ACHN (cell line): ENCODE results near the gene NCOA1.

ENCODE experiments used
- DNase-seq: peaks from one replicate; pipeline ENCODE4 v3.0.0-alpha.2; 2015
- in situ Hi-C: cut with HindIII; loops from 2 replicates; pipeline ENCODE4 v1.10.0; 2017; ENCODE audit warnings: low sequenced_read_pairs, low pct_ligation_motif_present, low pct_unique_long_range_greater_than_20kb

NCOA1 gene

GRCh38 chr2:24739354-24740025 is 248.4 kb downstream of the NCOA1 start:
- DNase-seq: no peak
- in situ Hi-C loops: no loop called here

GRCh38 chr2:24740142-24740541 is 249.1 kb downstream of the NCOA1 start:
- in situ Hi-C loops: no loop called here
- DNase-seq: no peak

DNA sequence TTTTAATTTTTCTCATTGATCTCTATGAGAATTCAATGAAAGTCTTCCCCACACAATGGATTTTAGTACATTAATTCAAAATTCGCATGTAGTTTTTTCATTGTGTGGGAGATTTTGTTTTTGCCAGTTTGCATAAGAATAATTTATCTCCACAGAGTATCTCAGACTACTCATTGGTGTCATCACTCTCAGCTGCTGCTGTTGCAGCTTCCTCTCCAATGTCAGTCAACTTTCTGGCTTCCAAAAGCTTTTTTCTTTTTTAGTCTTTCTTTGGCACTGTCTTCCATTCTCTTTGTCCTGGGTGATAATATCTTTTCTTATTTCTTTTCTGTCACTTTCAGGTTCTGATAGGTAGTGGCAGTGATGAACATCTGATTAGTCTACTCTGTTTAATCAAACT is 251.7 kb downstream of the NCOA1 start:
- no peak for DNase-seq
- in situ Hi-C loops: no loop called here

DNA sequence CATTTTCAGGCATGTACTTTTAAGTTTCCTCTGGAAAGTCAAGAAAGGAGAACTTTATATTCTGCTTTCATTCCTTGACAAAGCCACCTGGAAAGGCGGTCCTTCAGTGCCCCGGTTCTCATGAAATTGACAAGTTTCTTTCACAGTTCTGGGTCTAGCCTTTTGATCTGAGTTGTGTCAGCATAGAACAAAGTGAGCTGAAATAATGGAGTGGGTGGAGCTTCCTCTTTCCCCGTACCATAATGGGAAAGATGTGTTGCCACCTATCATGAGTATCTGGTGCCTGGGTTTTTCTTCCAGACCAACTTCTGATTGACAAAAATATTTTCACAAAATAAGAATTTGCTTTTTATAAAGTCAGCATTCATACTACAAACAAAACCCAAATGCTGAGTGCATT is 252.9 kb downstream of the NCOA1 start:
- in situ Hi-C loops: no loop called here
- no peak for DNase-seq

DNA sequence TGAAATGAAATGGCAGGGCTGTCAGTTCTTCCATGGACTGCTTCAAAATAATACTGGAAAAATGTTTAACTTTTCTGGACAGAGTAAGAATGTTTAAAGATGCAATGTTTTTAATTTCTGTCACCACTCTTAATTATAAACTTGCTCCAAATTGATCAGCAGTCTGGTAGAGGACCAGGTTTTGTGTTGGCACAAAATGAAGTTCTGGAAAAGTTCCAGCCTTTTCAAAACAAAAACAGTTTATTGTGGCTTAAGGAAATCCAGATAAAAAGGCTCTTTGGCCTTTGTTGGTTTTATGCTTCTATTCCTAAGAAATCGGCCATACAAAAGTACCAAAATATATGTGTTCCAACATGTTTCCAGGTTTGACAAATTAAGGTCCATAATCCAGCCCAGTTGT is 253.3 kb downstream of the NCOA1 start:
- in situ Hi-C loops: no loop called here
- DNase-seq: no peak

DNA sequence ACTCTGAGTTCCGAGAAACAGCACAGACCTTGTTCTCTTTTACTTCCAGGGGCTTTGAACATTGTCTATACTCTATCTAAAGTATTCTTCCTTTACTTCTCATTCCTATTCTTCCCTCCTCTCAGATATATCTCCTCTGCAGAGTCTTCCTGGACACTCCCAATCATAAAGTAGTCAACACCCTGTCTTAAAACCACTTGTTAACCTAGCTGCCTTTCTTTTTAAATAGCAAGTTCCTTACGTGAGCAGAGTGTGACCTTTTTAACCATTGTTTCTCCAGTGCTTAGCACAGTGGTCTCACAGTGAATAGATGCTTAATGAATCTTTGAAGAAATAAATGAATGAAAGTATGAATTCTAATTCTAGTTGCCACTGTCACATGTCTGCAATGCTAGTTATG is 254.8 kb downstream of the NCOA1 start:
- no peak for DNase-seq
- in situ Hi-C loops: no loop called here

- DNase-seq: no peak
- in situ Hi-C loops: no loop called here
These were observed 256.2 kb downstream of the NCOA1 start for GRCh38 chr2:24747299-24747698.

GRCh38 chr2:24749069-24749691 is 258.1 kb downstream of the NCOA1 start:
- DNase-seq: no peak
- in situ Hi-C loops: no loop called here

- DNase-seq: no peak
- in situ Hi-C loops: no loop called here
These were observed 264.1 kb downstream of the NCOA1 start for GRCh38 chr2:24754985-24755705.

GRCh38 chr2:24756789-24757188 is 265.7 kb downstream of the NCOA1 start:
- in situ Hi-C loops: no loop called here

DNA sequence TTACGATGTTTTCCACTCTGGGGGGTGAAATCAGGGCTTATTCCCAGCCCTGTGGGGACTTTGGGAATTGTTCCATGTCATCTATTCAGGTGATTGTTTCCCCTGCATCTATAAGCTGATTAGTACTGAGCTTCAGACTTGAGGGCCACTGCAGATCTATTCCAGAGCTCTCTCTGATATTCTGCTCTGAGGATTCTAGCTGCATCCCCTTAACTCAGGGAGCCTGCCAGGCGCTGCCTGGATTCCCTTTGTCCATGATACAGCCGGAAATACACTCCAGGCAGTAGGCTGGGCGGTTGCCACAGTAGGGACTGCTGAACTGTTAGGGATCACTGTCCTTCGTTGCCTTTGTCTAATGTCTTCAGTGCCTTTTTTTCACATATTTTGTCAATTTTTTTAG is 270.8 kb downstream of the NCOA1 start:
- in situ Hi-C loops: no loop called here
- no peak for DNase-seq

More at GRCh38 chr2:24756789-24757188, 265.7 kb downstream of the NCOA1 start:
- no peak for DNase-seq

GRCh38 chr2:24762518-24762917 is 271.5 kb downstream of the NCOA1 start:
- no peak for DNase-seq
- in situ Hi-C loops: no loop called here

DNA sequence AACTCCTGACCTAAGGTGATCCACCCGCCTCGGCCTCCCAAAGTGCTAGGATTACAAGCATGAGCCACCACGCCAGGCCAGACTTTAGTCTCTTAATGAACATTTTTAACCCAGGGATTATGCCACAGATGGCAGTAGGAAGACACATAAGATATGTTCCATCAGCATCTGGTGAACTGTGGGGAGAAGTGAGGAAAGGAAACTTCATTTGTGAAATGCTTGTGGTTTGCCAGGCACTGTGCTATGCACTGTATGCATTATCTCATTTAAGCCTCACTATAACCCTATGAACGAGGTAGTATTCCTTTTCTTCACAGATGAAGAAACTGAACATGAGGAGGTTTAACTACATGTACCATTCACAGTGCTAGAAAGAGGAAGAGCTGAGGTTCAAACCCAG is 272.8 kb downstream of the NCOA1 start:
- DNase-seq: no peak
- in situ Hi-C loops: no loop called here

- in situ Hi-C loops: no loop called here
- no peak for DNase-seq
These were observed 275.6 kb downstream of the NCOA1 start for GRCh38 chr2:24766609-24767008.

DNA sequence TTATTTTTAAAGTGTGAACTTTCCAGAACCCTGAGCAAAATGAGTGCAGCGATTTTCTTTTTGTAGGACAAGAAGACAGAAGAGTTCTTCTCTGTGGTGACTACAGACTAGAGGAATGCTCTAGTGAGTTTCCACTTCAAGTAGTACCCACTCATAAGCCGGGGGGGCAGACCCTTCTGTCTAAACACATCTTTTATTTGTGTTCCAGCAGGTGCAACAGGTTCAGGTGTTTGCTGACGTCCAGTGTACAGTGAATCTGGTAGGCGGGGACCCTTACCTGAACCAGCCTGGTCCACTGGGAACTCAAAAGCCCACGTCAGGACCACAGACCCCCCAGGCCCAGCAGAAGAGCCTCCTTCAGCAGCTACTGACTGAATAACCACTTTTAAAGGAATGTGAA is 277.0 kb downstream of the NCOA1 start:
- in situ Hi-C loops: no loop called here
- no peak for DNase-seq

GRCh38 chr2:24768601-24769000 is 277.5 kb downstream of the NCOA1 start:
- in situ Hi-C loops: no loop called here
- no peak for DNase-seq

GRCh38 chr2:24771061-24771460 is 280.0 kb downstream of the NCOA1 start:
- in situ Hi-C loops: no loop called here
- no peak for DNase-seq

GRCh38 chr2:24771764-24772586 is 280.9 kb downstream of the NCOA1 start:
- no peak for DNase-seq

GRCh38 chr2:24774373-24774772 is 283.3 kb downstream of the NCOA1 start:
- no peak for DNase-seq
- in situ Hi-C loops: no loop called here

More at GRCh38 chr2:24771764-24772586, 280.9 kb downstream of the NCOA1 start:
- in situ Hi-C loops: no loop called here
